GM23338 (cell line): ENCODE results near the gene FLT1. TPM values are rescaled to one million over a fixed set of nuclear protein-coding genes. Genes with fewer than 3 reads are reported as not detected.

ENCODE experiments used
- ATAC-seq: fragments of 200-7000 bp; cut with Tn5 transposase; 3 replicates; pipeline ENCODE4 v1.9.1; 2020
- DNase-seq: peaks from one replicate; pipeline ENCODE4 v3.0.0-alpha.2; 2015; ENCODE audit warnings: low spot score
- H2AFZ ChIP-seq: fragments of 200-600 bp; sonication (generic); 2 replicates; pipeline ENCODE4 v1.8.0; 2016; ENCODE audit warnings: antibody characterized with exemption, mild to moderate bottlenecking, moderate library complexity
- H3F3A ChIP-seq: fragments of 200-600 bp; sonication (generic); replicated peaks from 2 replicates; pipeline ENCODE4 v1.8.0; 2017; ENCODE audit warnings: antibody characterized with exemption, mixed run types, low read depth
- H3K27ac ChIP-seq: fragments of 200-600 bp; sonication (generic); 2 replicates; pipeline ENCODE4 v1.6.1; 2016; ENCODE audit warnings: low read depth
- H3K27me3 ChIP-seq: fragments of 200-600 bp; sonication (generic); 2 replicates; pipeline ENCODE4 v1.8.0; 2016; ENCODE audit warnings: mild to moderate bottlenecking, mixed run types, moderate library complexity; ENCODE audit not compliant: insufficient read depth
- H3K36me3 ChIP-seq: fragments of 200-600 bp; sonication (generic); 2 replicates; pipeline ENCODE4 v1.8.0; 2016; ENCODE audit warnings: mild to moderate bottlenecking; ENCODE audit not compliant: insufficient read depth
- H3K4me1 ChIP-seq: fragments of 200-600 bp; sonication (generic); 2 replicates; pipeline ENCODE4 v1.8.0; 2016; ENCODE audit warnings: mild to moderate bottlenecking, moderate library complexity; ENCODE audit not compliant: insufficient read depth
- H3K4me2 ChIP-seq: fragments of 200-600 bp; sonication (generic); 2 replicates; pipeline ENCODE4 v1.7.1; 2017; ENCODE audit warnings: mixed run types
- H3K4me3 ChIP-seq: fragments of 200-600 bp; sonication (generic); 2 replicates; pipeline ENCODE4 v1.6.1; 2016; ENCODE audit warnings: mixed run types
- H3K79me2 ChIP-seq: fragments of 200-600 bp; sonication (generic); replicated peaks from 2 replicates; pipeline ENCODE4 v1.8.0; 2017; ENCODE audit warnings: mild to moderate bottlenecking; ENCODE audit not compliant: insufficient read depth
- H3K9me2 ChIP-seq: fragments of 200-600 bp; sonication (generic); 2 replicates; pipeline ENCODE4 v1.8.0; 2017; ENCODE audit not compliant: insufficient read depth
- H4K20me1 ChIP-seq: fragments of 200-600 bp; sonication (generic); replicated peaks from 2 replicates; pipeline ENCODE4 v1.8.0; 2017; ENCODE audit warnings: mild to moderate bottlenecking; ENCODE audit not compliant: insufficient read depth
- H3K27ac Mint-ChIP-seq: 2 replicates; pipeline ENCODE4 v1.8.0; 2020; ENCODE audit warnings: inconsistent platforms, mild to moderate bottlenecking, moderate library complexity, mixed read lengths
- H3K27me3 Mint-ChIP-seq: 3 replicates; pipeline ENCODE4 v1.8.0; 2022; ENCODE audit warnings: low read depth, mild to moderate bottlenecking, moderate library complexity, mixed read lengths, inconsistent platforms; ENCODE audit not compliant: insufficient read depth, poor library complexity
- H3K36me3 Mint-ChIP-seq: 3 replicates; pipeline ENCODE4 v1.8.0; 2021; ENCODE audit warnings: low read depth, mild to moderate bottlenecking, inconsistent platforms, moderate library complexity, mixed read lengths
- H3K4me1 Mint-ChIP-seq: 3 replicates; pipeline ENCODE4 v1.8.0; 2020; ENCODE audit warnings: mild to moderate bottlenecking, inconsistent platforms, mixed read lengths
- H3K4me3 Mint-ChIP-seq: 3 replicates; pipeline ENCODE4 v1.8.0; 2021; ENCODE audit warnings: moderate library complexity, mild to moderate bottlenecking, inconsistent platforms, mixed read lengths
- H3K9me3 Mint-ChIP-seq: 3 replicates; pipeline ENCODE4 v1.8.0; 2020; ENCODE audit warnings: moderate library complexity, mild to moderate bottlenecking, inconsistent platforms, mixed read lengths
- CREB1 ChIP-seq: fragments of 250-450 bp; sonication (Bioruptor Pico); IDR thresholded peaks from 2 replicates; pipeline ENCODE4 v1.5.0; 2020; ENCODE audit warnings: low read depth, mild to moderate bottlenecking, moderate library complexity
- ETS1 ChIP-seq: IDR thresholded peaks from 2 replicates; pipeline ENCODE4 v1.6.1; 2016; ENCODE audit warnings: antibody characterized with exemption
- EZH2 ChIP-seq: fragments of 200-600 bp; sonication (generic); IDR thresholded peaks from one replicate; pipeline ENCODE4 v1.8.0; 2017; ENCODE audit warnings: antibody characterized with exemption, mild to moderate bottlenecking, low read depth; ENCODE audit not compliant: unreplicated experiment
- EZH2phosphoT487 ChIP-seq: fragments of 200-600 bp; sonication (generic); IDR thresholded peaks from one replicate; pipeline ENCODE4 v1.8.1; 2018; ENCODE audit warnings: antibody characterized with exemption; ENCODE audit not compliant: unreplicated experiment
- JUNB ChIP-seq: IDR thresholded peaks from one replicate; pipeline ENCODE4 v1.6.1; 2016; ENCODE audit warnings: antibody characterized with exemption; ENCODE audit not compliant: unreplicated experiment
- NANOG ChIP-seq: IDR thresholded peaks from 2 replicates; pipeline ENCODE4 v1.6.1; 2016; ENCODE audit warnings: antibody characterized with exemption, borderline replicate concordance
- POLR2AphosphoS5 ChIP-seq: IDR thresholded peaks from 2 replicates; pipeline ENCODE4 v1.6.1; 2016; ENCODE audit warnings: antibody characterized with exemption, low read depth
- REST ChIP-seq: IDR thresholded peaks from one replicate; pipeline ENCODE4 v1.6.1; 2018; ENCODE audit warnings: antibody characterized with exemption; ENCODE audit not compliant: unreplicated experiment
- STAT1 ChIP-seq: IDR thresholded peaks from one replicate; pipeline ENCODE4 v1.6.1; 2016; ENCODE audit warnings: antibody characterized with exemption; ENCODE audit not compliant: unreplicated experiment
- ZNF114 ChIP-seq: fragments of 250-450 bp; sonication (Bioruptor Pico); IDR thresholded peaks from 2 replicates; pipeline ENCODE4 v1.5.0; 2020; ENCODE audit warnings: mild to moderate bottlenecking, moderate library complexity
- ZNF331 ChIP-seq: fragments of 250-450 bp; sonication (Bioruptor Pico); IDR thresholded peaks from 2 replicates; pipeline ENCODE4 v1.5.0; 2020; ENCODE audit warnings: low read depth, mild to moderate bottlenecking, moderate library complexity
- polyA plus RNA-seq: library from polyadenylated mRNA; unstranded; fragments of >200 nt; fragmentation: Nextera tagmentation; extraction: Ambion mirVana; gene quantifications from 2 replicates; pipeline ENCODE4 v1.2.1, GENCODE V29; 2016
- total RNA-seq: library from RNA; depleted of rRNA; stranded (reverse); fragments of >200 nt; shearing (Covaris generic); gene quantifications from 2 replicates; pipeline ENCODE4 v1.2.3, GENCODE V29; 2014
- TF ChIP-seq, protein P1 (sequence below), 2 experiments: fragments of 200-600 bp in 1 of 2; sonication (generic) in 1 of 2; conservative IDR thresholded peaks; 2 replicates each; pipeline versions ENCODE4 v1.5.1 to v1.6.1; 2016 to 2017; ENCODE audit warnings: antibody characterized with exemption in 2 of 2, low read depth in 2 of 2, mild to moderate bottlenecking in 2 of 2, moderate library complexity in 1 of 2
- TF ChIP-seq, protein P2 (sequence below): fragments of 250-450 bp; sonication (Bioruptor Pico); IDR thresholded peaks from 2 replicates; pipeline ENCODE4 v1.5.0; 2020; ENCODE audit warnings: mild to moderate bottlenecking, moderate library complexity

Gene FLT1
- total and polyA plus RNA-seq, 2 experiments from 2014 or later = 26.8 to 116 TPM

GRCh38 chr13:28537171-28537570 lies 42.2 kb upstream of the FLT1 start:
- H3K4me3 ChIP-seq = no peak overlapping the region
- no peaks in the 10 kb centered on the region for H4K20me1 ChIP-seq
- Mint-ChIP-seq H3K9me3 (peaks cover 19% of the 10 kb centered on the region), H3K36me3 (no peaks in the 10 kb centered on the region), H3K27ac (no peak overlapping the region), H3K27me3 (peaks cover 16% of the 10 kb centered on the region), H3K4me1 (peaks cover 10% of the 10 kb centered on the region), H3K4me3 (no peak overlapping the region)
- peaks cover 22% of the 10 kb centered on the region for H3K27me3 ChIP-seq
- DNase-seq (no peak), ATAC-seq (no peak)
- no peaks in the 10 kb centered on the region for H3K79me2 ChIP-seq
- H2AFZ ChIP-seq = no peak overlapping the region
- H3K27ac ChIP-seq = no peak overlapping the region
- H3K4me1 ChIP-seq = no peaks in the 10 kb centered on the region
- no peak for TF ChIP-seq JUNB
- no peak for TF ChIP-seq EZH2phosphoT487
- TF ChIP-seq ETS1 = no peak
- TF ChIP-seq ZNF331 (CRISPR knock-in tag) = no peak
- no peak for TF ChIP-seq REST
- TF ChIP-seq EZH2 = no peak
- no peak for TF ChIP-seq STAT1
- no peak for TF ChIP-seq NANOG
- TF ChIP-seq, protein P1, sequence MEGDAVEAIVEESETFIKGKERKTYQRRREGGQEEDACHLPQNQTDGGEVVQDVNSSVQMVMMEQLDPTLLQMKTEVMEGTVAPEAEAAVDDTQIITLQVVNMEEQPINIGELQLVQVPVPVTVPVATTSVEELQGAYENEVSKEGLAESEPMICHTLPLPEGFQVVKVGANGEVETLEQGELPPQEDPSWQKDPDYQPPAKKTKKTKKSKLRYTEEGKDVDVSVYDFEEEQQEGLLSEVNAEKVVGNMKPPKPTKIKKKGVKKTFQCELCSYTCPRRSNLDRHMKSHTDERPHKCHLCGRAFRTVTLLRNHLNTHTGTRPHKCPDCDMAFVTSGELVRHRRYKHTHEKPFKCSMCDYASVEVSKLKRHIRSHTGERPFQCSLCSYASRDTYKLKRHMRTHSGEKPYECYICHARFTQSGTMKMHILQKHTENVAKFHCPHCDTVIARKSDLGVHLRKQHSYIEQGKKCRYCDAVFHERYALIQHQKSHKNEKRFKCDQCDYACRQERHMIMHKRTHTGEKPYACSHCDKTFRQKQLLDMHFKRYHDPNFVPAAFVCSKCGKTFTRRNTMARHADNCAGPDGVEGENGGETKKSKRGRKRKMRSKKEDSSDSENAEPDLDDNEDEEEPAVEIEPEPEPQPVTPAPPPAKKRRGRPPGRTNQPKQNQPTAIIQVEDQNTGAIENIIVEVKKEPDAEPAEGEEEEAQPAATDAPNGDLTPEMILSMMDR (conservative IDR thresholded peaks at IDR 0.05; ENCODE audit: low read depth in 2 of 2) = no peak
- TF ChIP-seq, protein P2, sequence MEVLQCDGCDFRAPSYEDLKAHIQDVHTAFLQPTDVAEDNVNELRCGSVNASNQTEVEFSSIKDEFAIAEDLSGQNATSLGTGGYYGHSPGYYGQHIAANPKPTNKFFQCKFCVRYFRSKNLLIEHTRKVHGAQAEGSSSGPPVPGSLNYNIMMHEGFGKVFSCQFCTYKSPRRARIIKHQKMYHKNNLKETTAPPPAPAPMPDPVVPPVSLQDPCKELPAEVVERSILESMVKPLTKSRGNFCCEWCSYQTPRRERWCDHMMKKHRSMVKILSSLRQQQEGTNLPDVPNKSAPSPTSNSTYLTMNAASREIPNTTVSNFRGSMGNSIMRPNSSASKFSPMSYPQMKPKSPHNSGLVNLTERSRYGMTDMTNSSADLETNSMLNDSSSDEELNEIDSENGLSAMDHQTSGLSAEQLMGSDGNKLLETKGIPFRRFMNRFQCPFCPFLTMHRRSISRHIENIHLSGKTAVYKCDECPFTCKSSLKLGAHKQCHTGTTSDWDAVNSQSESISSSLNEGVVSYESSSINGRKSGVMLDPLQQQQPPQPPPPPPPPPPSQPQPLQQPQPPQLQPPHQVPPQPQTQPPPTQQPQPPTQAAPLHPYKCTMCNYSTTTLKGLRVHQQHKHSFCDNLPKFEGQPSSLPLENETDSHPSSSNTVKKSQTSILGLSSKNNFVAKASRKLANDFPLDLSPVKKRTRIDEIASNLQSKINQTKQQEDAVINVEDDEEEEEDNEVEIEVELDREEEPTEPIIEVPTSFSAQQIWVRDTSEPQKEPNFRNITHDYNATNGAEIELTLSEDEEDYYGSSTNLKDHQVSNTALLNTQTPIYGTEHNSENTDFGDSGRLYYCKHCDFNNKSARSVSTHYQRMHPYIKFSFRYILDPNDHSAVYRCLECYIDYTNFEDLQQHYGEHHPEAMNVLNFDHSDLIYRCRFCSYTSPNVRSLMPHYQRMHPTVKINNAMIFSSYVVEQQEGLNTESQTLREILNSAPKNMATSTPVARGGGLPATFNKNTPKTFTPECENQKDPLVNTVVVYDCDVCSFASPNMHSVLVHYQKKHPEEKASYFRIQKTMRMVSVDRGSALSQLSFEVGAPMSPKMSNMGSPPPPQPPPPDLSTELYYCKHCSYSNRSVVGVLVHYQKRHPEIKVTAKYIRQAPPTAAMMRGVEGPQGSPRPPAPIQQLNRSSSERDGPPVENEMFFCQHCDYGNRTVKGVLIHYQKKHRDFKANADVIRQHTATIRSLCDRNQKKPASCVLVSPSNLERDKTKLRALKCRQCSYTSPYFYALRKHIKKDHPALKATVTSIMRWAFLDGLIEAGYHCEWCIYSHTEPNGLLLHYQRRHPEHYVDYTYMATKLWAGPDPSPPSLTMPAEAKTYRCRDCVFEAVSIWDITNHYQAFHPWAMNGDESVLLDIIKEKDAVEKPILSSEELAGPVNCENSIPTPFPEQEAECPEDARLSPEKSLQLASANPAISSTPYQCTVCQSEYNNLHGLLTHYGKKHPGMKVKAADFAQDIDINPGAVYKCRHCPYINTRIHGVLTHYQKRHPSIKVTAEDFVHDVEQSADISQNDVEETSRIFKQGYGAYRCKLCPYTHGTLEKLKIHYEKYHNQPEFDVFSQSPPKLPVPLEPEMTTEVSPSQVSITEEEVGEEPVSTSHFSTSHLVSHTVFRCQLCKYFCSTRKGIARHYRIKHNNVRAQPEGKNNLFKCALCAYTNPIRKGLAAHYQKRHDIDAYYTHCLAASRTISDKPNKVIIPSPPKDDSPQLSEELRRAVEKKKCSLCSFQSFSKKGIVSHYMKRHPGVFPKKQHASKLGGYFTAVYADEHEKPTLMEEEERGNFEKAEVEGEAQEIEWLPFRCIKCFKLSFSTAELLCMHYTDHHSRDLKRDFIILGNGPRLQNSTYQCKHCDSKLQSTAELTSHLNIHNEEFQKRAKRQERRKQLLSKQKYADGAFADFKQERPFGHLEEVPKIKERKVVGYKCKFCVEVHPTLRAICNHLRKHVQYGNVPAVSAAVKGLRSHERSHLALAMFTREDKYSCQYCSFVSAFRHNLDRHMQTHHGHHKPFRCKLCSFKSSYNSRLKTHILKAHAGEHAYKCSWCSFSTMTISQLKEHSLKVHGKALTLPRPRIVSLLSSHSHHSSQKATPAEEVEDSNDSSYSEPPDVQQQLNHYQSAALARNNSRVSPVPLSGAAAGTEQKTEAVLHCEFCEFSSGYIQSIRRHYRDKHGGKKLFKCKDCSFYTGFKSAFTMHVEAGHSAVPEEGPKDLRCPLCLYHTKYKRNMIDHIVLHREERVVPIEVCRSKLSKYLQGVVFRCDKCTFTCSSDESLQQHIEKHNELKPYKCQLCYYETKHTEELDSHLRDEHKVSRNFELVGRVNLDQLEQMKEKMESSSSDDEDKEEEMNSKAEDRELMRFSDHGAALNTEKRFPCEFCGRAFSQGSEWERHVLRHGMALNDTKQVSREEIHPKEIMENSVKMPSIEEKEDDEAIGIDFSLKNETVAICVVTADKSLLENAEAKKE (CRISPR knock-in tag) = no peak
- no peak for TF ChIP-seq POLR2AphosphoS5
- no peak for TF ChIP-seq ZNF114 (CRISPR knock-in tag)
- TF ChIP-seq CREB1 (CRISPR knock-in tag) = no peak
- no peak overlapping the region for H3K4me2 ChIP-seq
- H3F3A ChIP-seq = peaks cover 7% of the 10 kb centered on the region
- no peaks in the 10 kb centered on the region; the same call in 1 of the 2 replicates for H3K36me3 ChIP-seq
- no peaks in the 10 kb centered on the region for H3K9me2 ChIP-seq
